CD4-positive, alpha-beta T cell treated with Interleukin-21 for 1 hour (primary cell): ENCODE data around the gene TENT5A.

ENCODE experiments used
- DNase-seq: peaks from one replicate; pipeline ENCODE4 v3.0.0-alpha.2; 2020

The TENT5A gene

DNA sequence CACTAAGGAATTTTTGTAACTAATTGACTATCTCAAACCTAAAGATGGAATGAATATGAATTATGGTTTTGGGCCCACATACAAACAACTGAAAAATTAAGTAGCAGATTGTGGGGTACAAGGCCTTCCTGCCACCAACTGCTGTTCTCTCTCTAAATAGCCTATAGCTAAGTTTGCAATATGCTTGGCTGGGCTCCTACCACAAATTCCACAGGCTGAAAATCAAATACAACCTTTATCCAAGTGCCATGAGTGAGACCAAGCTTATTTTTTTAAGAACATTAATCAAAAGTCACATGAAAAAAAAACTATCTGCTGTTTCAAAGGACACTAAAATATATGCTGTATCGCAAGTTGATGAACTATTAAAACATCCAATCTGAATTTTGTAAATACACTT is 52.1 kb downstream of the TENT5A start:
- no peak for DNase-seq

DNA sequence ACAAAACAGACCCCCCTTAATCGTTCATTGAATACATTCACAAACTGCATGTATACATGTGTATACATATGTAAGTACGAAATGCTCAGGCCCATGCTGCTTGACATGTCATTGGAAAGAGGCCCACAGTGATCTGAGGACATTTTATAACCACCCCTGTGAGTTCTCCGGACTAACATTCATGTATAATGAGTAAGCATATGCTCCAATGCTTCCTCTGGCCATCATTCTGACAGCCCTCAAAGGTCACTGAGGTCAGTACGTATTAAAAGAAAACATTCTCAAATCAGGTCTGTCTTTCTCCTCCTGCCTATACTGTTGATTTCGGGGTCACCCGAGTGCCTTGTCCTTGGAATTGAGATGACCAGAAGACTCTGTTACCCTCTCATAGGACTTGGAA is 54.9 kb downstream of the TENT5A start:
- no peak for DNase-seq

DNA sequence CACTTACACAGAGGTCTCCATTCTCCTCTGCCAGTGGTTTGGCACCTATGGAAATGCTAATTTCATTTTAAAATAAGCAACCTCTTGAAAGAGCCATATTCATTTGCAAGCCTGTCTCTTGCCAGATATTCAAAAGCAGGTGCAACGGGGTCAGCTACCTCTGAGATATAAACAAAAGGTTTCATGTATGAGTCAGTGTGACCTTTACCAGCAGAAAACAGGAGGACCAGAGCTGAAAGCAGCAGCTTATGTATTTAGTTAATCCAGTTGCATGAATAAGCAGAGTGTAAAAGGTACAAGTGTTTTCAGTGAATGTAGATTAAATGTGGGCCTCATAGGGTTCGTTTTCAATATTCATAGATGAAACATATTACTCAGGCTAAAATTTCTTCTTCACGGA is 56.0 kb downstream of the TENT5A start:
- no peak for DNase-seq
